ENCODE measurements around the gene FEZF1. TPM values are rescaled to one million over a fixed set of nuclear protein-coding genes. Genes with fewer than 3 reads are reported as not detected.

The FEZF1 gene
- total RNA-seq, 1 donor from 2014 or later, result not detected

DNA sequence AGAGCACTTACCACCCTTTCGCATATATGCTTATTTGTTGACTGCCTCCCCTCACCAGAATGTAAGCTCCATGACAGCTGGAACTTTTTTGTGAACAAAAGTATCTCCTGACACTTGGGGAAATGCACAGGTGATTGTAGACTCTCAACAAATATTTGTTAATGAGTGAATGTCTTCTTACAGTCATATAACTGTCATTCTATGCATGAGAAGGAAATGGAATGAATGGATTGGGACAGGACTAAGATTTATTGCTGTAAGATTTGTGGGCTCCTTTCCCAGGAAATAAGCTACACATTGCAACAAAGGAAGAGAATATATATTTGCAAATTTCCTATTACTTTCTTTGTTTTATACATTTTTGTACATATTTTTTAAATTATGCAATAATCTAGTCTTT lies 48.5 kb downstream of the FEZF1 start:
- CTCF ChIA-PET, result no interaction called here

DNA sequence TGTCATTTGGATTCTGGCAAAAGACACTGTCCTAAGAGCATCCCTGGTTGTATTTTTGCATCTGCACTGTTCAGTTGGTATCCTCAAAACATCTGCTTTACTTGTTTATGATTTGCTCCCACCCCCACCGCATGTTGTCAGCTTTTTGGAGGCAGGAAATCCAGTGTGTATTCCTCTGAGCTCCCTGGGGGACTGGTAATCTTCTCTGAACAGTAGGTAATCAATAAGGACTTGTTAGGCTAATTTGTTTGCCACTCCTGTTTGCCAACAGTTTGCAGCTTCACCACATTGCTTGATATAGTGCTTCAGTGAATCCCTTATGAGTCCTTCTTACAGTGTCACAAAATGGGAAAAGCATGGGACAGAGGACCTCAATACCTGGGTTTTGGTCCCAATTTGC lies 49.1 kb downstream of the FEZF1 start:
- TF ChIP-seq, protein P1, sequence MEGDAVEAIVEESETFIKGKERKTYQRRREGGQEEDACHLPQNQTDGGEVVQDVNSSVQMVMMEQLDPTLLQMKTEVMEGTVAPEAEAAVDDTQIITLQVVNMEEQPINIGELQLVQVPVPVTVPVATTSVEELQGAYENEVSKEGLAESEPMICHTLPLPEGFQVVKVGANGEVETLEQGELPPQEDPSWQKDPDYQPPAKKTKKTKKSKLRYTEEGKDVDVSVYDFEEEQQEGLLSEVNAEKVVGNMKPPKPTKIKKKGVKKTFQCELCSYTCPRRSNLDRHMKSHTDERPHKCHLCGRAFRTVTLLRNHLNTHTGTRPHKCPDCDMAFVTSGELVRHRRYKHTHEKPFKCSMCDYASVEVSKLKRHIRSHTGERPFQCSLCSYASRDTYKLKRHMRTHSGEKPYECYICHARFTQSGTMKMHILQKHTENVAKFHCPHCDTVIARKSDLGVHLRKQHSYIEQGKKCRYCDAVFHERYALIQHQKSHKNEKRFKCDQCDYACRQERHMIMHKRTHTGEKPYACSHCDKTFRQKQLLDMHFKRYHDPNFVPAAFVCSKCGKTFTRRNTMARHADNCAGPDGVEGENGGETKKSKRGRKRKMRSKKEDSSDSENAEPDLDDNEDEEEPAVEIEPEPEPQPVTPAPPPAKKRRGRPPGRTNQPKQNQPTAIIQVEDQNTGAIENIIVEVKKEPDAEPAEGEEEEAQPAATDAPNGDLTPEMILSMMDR (IDR thresholded peaks at IDR 0.05), result no peak
- Mint-ChIP-seq H3K27ac (no peak overlapping the region), H3K9me3 (no peaks in the 10 kb centered on the region), H3K27me3 (peaks cover 1% of the 10 kb centered on the region), H3K4me3 (no peak overlapping the region), H3K36me3 (ENCODE audit: low read depth) (no peaks in the 10 kb centered on the region), H3K4me1 (no peaks in the 10 kb centered on the region)
- ChIA-PET CTCF (no interaction called here), POLR2A (no interaction called here)
- intact Hi-C loops (cut with micrococcal nuclease), result no loop called here
- no peak for DNase-seq
- ATAC-seq (ENCODE audit: low read depth), result no peak

More for the DNA sequence above, 48.5 kb downstream of the FEZF1 start:
- Mint-ChIP-seq H3K4me3 (no peak overlapping the region), H3K4me1 (no peaks in the 10 kb centered on the region), H3K9me3 (no peaks in the 10 kb centered on the region), H3K27me3 (peaks cover 1% of the 10 kb centered on the region), H3K27ac (no peak overlapping the region), H3K36me3 (ENCODE audit: low read depth) (no peaks in the 10 kb centered on the region)
- POLR2A ChIA-PET, result no interaction called here
- TF ChIP-seq, protein P1 (IDR thresholded peaks at IDR 0.05), result no peak
- ATAC-seq (ENCODE audit: low read depth), result no peak
- intact Hi-C loops (cut with micrococcal nuclease), result no loop called here
- DNase-seq, result no peak

Other genes with a start within 250 kb of the FEZF1 start
- gene AASS, start 160.5 kb downstream of the FEZF1 start, total RNA-seq, result 5.9 and 6.3 TPM in 2 replicates